GM19463 (cell line): ENCODE measurements around the gene PLSCR4.
"Not testable (repeated sequence)": the region's sequence is repeated elsewhere in the genome, so short reads cannot be mapped to it uniquely, and the experiment has no call there.

ENCODE experiments used
- ATAC-seq: cut with Tn5 transposase; IDR thresholded peaks from one replicate; pipeline ENCODE4 v1.9.1; 2021; ENCODE audit warnings: mild to moderate bottlenecking, moderate library complexity; ENCODE audit not compliant: unreplicated experiment

The PLSCR4 gene

DNA sequence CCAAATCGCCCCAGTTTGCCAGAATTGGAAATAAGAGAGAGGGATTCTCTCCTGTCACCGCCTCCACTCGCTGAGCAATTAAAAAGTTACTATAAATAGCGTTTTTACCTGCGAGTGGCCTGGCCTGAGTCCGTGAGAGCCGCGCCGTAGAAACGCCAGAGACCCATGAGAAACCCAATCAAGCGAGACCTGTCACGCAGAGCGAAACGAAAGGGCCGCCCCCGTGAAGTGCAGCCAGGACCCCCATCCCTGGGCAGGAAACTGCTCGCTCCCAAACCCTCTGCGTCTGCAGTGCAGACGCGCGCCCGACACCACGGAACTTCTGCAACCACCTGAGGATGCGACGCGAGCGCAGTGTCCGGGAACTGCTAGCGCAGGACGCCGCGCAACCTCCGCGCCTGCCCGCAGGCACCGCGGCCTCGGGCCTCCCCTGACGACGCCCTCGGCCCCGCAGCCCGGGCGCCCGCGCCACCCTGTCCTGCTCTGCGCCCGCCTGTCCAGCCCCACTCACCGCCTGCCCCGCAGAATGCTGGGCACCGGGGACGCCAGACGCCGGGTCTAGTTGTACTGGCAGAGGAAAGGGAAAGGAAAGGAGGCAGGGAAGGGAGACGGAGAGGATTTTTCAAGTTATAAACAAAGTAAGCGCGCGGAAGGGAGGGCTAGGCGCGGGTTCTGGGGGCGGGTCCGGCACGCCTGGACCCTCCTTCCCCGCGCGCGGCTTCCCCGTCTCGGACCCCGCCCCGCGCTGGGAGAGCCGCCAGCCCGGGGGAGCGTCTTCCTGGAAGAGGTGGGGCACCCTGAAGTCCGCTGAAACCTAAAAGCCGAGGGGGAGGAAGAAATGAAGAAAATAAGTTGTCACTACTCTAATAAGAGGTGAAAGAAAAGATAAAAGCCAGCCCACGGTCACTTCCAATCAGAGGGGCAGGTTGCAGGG is at the start of gene PLSCR4:
Gene PLSCR4, minus strand, starts transcription at position 657 of the 934 bp plus-strand sequence. CDS start 29,034 bp downstream, outside the sequence.
- peak; percentile 67 for ATAC-seq

GRCh38 chr3:146293401-146293800 is 42.5 kb upstream of the PLSCR4 start:
- not testable (repeated sequence) for ATAC-seq

DNA sequence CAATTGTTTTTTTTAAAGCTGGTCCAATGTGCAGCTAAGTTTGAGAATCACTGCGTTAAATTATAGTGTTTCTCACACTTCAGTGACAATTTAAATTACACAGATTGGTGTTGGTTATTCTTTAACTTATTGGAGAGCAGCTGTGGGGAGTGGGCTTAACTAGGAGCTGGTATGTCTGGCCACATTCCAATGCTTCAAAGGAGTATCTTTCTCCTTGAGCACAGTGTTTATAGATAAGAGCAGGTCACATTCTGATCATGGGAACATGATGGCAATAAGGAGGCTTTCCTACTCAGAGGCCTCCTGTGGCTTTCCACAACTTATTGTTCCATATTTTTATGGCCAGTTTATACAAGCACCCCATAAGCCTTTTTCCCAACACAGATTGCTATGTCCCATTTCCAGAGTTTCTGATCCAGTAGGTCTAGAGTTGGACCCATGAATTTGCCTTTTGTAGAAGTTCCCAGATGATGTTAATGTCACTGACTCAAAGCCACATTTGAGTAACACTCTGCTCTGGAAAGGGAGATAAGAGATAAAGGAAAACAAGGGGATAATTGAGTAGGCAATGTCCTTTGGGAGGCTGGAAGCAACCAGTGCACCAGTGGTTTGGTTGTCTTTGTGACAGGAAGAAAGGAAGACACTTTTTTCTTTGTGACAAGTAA is 33.0 kb upstream of the PLSCR4 start:
- no peak for ATAC-seq

GRCh38 chr3:146280864-146281263 is 30.0 kb upstream of the PLSCR4 start:
- no peak for ATAC-seq

GRCh38 chr3:146279951-146280350 is 29.0 kb upstream of the PLSCR4 start:
- no peak for ATAC-seq

- ATAC-seq, result no peak
Observed at GRCh38 chr3:146279013-146279412, 28.1 kb upstream of the PLSCR4 start.

DNA sequence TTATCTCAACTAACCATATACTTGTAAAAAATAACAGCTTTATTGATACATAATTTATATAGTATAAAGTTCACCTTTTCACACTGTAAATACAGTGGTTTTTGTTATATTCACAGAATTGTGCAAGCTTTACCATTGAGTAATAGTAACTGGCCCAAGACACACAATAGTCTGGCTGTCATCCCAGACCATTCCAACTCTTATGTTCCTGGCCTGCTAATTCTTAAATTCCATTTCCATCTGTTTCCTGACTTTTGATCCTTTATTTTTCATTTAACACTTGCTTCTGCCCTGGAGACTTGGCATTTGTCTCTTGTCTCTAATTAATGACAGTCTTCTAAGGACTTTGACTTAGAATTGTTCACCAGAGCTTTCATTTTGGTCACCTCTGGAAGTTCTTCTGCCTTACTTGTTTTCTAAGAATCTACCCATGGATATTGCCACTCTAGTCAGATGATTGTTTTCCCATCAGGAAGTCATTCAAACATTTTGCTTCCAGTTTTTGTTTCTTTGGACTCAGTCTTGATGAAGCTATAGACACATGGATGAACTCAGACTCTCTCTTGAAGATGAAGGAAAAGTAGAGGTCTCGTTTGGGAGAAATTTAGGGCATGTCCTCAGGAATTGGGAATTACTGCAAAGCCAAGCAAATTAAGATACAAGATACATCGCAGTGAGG is 27.2 kb upstream of the PLSCR4 start:
- no peak for ATAC-seq

GRCh38 chr3:146275476-146275875 is 24.6 kb upstream of the PLSCR4 start:
- ATAC-seq, result no peak

GRCh38 chr3:146274833-146275232 is 23.9 kb upstream of the PLSCR4 start:
- no peak for ATAC-seq

- ATAC-seq, result no peak
Observed at GRCh38 chr3:146273721-146274407, 23.0 kb upstream of the PLSCR4 start.

- ATAC-seq, result no peak
Observed at GRCh38 chr3:146271180-146271579, 20.3 kb upstream of the PLSCR4 start.

- no peak for ATAC-seq
Observed at GRCh38 chr3:146269271-146269670, 18.4 kb upstream of the PLSCR4 start.

- no peak for ATAC-seq
Observed at GRCh38 chr3:146268535-146269219, 17.8 kb upstream of the PLSCR4 start.

GRCh38 chr3:146265720-146266119 is 14.8 kb upstream of the PLSCR4 start:
- no peak for ATAC-seq

DNA sequence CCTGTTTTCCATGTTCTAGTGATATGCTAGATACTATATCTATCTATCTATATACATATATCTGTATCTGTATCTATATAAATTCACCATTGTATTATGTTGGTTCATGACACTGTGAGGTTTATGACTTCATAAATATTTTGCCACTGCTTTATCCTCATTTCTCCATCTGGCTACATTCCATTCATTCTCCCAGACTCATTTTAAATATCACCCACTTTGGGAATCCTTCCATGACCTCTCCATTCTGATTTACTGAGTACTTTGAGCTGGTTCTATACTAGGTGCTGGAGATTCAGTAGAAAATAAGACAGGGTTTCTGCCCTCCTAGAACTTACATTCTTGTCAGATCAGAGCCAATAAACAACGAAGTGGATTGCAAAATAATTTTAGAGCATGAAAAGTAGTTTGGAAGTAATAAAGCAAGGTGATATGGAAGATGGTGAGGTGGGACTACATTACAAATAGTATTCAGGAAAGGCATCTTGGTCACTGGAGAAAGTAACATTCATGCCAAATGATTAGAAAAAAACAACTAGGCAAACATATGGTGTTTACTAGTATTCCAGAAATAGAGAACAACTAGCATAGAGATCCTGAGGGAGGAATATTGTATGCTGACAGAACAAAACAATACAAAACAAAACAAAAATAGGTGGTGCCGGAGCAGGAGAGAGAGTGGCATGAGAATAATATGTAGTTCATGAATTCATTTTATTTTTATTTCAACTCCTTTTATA is 11.6 kb upstream of the PLSCR4 start:
- no peak for ATAC-seq

- ATAC-seq, result no peak
Observed at GRCh38 chr3:146259880-146260589, 9.1 kb upstream of the PLSCR4 start.

- no peak for ATAC-seq
Observed at GRCh38 chr3:146256851-146257486, 6.1 kb upstream of the PLSCR4 start.

- not testable (repeated sequence) for ATAC-seq
Observed at GRCh38 chr3:146252445-146252844, 1.5 kb upstream of the PLSCR4 start.
